HCT116 (cell line): ENCODE measurements around the gene EIF4A3. TPM values are rescaled to one million over a fixed set of nuclear protein-coding genes. Genes with fewer than 3 reads are reported as not detected.

ENCODE experiments used
- ATAC-seq: fragments of 200-7000 bp; cut with Tn5 transposase; 2 replicates; pipeline ENCODE4 v1.9.1; 2020; ENCODE audit warnings: mild to moderate bottlenecking, moderate library complexity
- BruUV-seq: library from RNA; stranded (reverse); fragments of 400-500 nt; replicated peaks from 2 replicates; lab custom pipeline; 2021; lab: Mats Ljungman, UMichigan
- CTCF ChIA-PET: fragments of 300-600 bp; sonication (Branson Sonifier 250); formaldehyde crosslinking; loops from one replicate; lab custom pipeline; 2021; ENCODE audit warnings: antibody characterized with exemption; lab: Charles Lee
- POLR2A ChIA-PET: fragments of 300-600, 350-600 bp; sonication (Branson Sonifier 250); formaldehyde crosslinking; loops from one replicate; lab custom pipeline; 2021; ENCODE audit warnings: antibody characterized with exemption; lab: Charles Lee
- RAD21 ChIA-PET, 2 experiments: fragments of 300-600 bp; sonication (Branson Sonifier 250); formaldehyde crosslinking; loops; one replicate each; lab custom pipeline; 2023; ENCODE audit warnings: low total read pairs in 2 of 2; ENCODE audit not compliant: uncharacterized antibody in 2 of 2, unreplicated experiment in 2 of 2, low non-redundant PET in 1 of 2; lab: Charles Lee
- DNase-seq: peaks from one replicate; pipeline ENCODE4 v3.0.0-alpha.2; 2010; ENCODE audit warnings: low read depth, low spot score
- H2AFZ ChIP-seq: fragments of 200-600 bp; shearing (Covaris generic), sonication (generic); 2 replicates; pipeline ENCODE4 v1.6.1; 2017; ENCODE audit warnings: low read depth, mixed run types, mixed read lengths, antibody characterized with exemption, low read length; ENCODE audit not compliant: poor library complexity, severe bottlenecking
- H3K27ac ChIP-seq: 2 replicates; pipeline ENCODE4 v1.5.1; 2012; ENCODE audit warnings: low read depth, low read length
- H3K27me3 ChIP-seq: fragments of 200-600 bp; sonication (generic); 2 replicates; pipeline ENCODE4 v1.6.1; 2016; ENCODE audit warnings: mixed run types, low read length, mixed read lengths; ENCODE audit not compliant: insufficient read depth
- H3K36me3 ChIP-seq, 2 experiments: fragments of 200-500 bp in 1 of 2; fragments of 200-600 bp in 1 of 2; sonication (Bioruptor generic) in 1 of 2; sonication (generic) in 1 of 2; 2 replicates each; pipeline versions ENCODE4 v1.5.1 to v1.6.1; 2014 to 2016; ENCODE audit warnings: low read length in 2 of 2, inconsistent platforms in 1 of 2, mixed read lengths in 1 of 2, mixed run types in 1 of 2; ENCODE audit not compliant: insufficient read depth in 2 of 2, control insufficient read depth in 1 of 2
- H3K4me1 ChIP-seq, 2 experiments: fragments of 200-600 bp in 1 of 2; sonication (generic) in 1 of 2; 2 replicates each; pipeline versions ENCODE4 v1.5.1 to v1.6.1; 2012 to 2017; ENCODE audit warnings: low read length in 2 of 2, inconsistent platforms in 1 of 2, mild to moderate bottlenecking in 1 of 2, mixed read lengths in 1 of 2, mixed run types in 1 of 2, moderate library complexity in 1 of 2; ENCODE audit not compliant: insufficient read depth in 2 of 2, control insufficient read depth in 1 of 2
- H3K4me2 ChIP-seq: fragments of 200-600 bp; sonication (generic); 2 replicates; pipeline ENCODE4 v1.6.1; 2017; ENCODE audit warnings: mixed run types, low read length, mixed read lengths
- H3K4me3 ChIP-seq, 2 experiments: fragments of 200-600 bp in 1 of 2; sonication (generic) in 1 of 2; replicated peaks in 1 of 2; 2 replicates each; pipeline ENCODE4 v1.5.1; 2011 to 2016; ENCODE audit warnings: low read length in 2 of 2, control low read depth in 1 of 2, low read depth in 1 of 2, mild to moderate bottlenecking in 1 of 2, mixed read lengths in 1 of 2, mixed run types in 1 of 2
- H3K79me2 ChIP-seq: fragments of 200-600 bp; sonication (generic); 2 replicates; pipeline ENCODE4 v1.6.1; 2017; ENCODE audit warnings: mild to moderate bottlenecking, mixed run types, low read length, moderate library complexity, mixed read lengths; ENCODE audit not compliant: insufficient read depth
- H3K9ac ChIP-seq: fragments of 200-600 bp; sonication (generic); 2 replicates; pipeline ENCODE4 v1.6.1; 2016; ENCODE audit warnings: low read length, mixed read lengths
- H3K9me2 ChIP-seq: fragments of 200-600 bp; sonication (generic), shearing (Covaris generic); 2 replicates; pipeline ENCODE4 v1.6.1; 2017; ENCODE audit warnings: mixed run types, mild to moderate bottlenecking, moderate library complexity; ENCODE audit not compliant: insufficient read depth
- H3K9me3 ChIP-seq, 2 experiments: fragments of 200-500 bp in 1 of 2; fragments of 200-600 bp in 1 of 2; sonication (Bioruptor generic) in 1 of 2; sonication (generic) in 1 of 2; 2 replicates each; pipeline ENCODE4 v1.6.1; 2014 to 2017; ENCODE audit warnings: low read length in 2 of 2, mixed read lengths in 2 of 2, inconsistent platforms in 1 of 2, low read depth in 1 of 2, mild to moderate bottlenecking in 1 of 2, mixed run types in 1 of 2, moderate library complexity in 1 of 2; ENCODE audit not compliant: control insufficient read depth in 1 of 2, insufficient read depth in 1 of 2
- H4K20me1 ChIP-seq: fragments of 200-600 bp; sonication (generic), shearing (Covaris generic); 2 replicates; pipeline ENCODE4 v1.6.1; 2017; ENCODE audit warnings: mixed run types, mild to moderate bottlenecking, moderate library complexity; ENCODE audit not compliant: insufficient read depth
- CBX3 ChIP-seq: IDR thresholded peaks from 2 replicates; pipeline ENCODE4 v1.6.1; 2012; ENCODE audit warnings: low read depth
- CEBPB ChIP-seq: IDR thresholded peaks from 2 replicates; pipeline ENCODE4 v1.6.1; 2012; ENCODE audit warnings: low read depth
- FOSL1 ChIP-seq: IDR thresholded peaks from 2 replicates; pipeline ENCODE4 v1.6.1; 2012; ENCODE audit warnings: low read depth
- JUND ChIP-seq: IDR thresholded peaks from 2 replicates; pipeline ENCODE4 v1.6.1; 2012
- POLR2A ChIP-seq: IDR thresholded peaks from 2 replicates; pipeline ENCODE4 v1.7.0; 2011; ENCODE audit warnings: borderline replicate concordance; ENCODE audit not compliant: insufficient read depth, insufficient read length; ENCODE audit errors: extremely low read depth
- POLR2AphosphoS5 ChIP-seq: IDR thresholded peaks from 2 replicates; pipeline ENCODE4 v1.6.1; 2011; ENCODE audit warnings: mild to moderate bottlenecking, low read depth, low read length, moderate library complexity
- SP1 ChIP-seq: IDR thresholded peaks from 2 replicates; pipeline ENCODE4 v1.6.1; 2012; ENCODE audit warnings: low read depth
- TCF7L2 ChIP-seq: IDR thresholded peaks from 2 replicates; pipeline ENCODE4 v1.7.0; 2011; ENCODE audit warnings: borderline replicate concordance, inconsistent platforms; ENCODE audit not compliant: insufficient read depth, insufficient read length; ENCODE audit errors: extremely low read depth
- intact Hi-C: fragments of 100-400 bp; cut with micrococcal nuclease; formaldehyde crosslinking; loops from 2 replicates; pipeline ENCODE4 v1.10.0; 2022
- total RNA-seq: library from RNA; stranded (reverse); gene quantifications from one replicate; pipeline ENCODE4 v1.2.1, GENCODE V29; 2021; ENCODE audit not compliant: unreplicated experiment
- TF ChIP-seq, protein P1 (sequence below), 3 experiments: fragments of 200-600 bp in 1 of 3; sonication (generic) in 1 of 3; IDR thresholded peaks in 2 of 3; conservative IDR thresholded peaks in 1 of 3; 2 replicates each; pipeline ENCODE4 v1.5.1; 2012 to 2017; ENCODE audit warnings: low read depth in 2 of 3, low read length in 2 of 3, antibody characterized with exemption in 1 of 3, borderline replicate concordance in 1 of 3, control low read depth in 1 of 3, mild to moderate bottlenecking in 1 of 3, mixed read lengths in 1 of 3, mixed run types in 1 of 3, moderate library complexity in 1 of 3; ENCODE audit not compliant: insufficient read depth in 1 of 3
- TF ChIP-seq, protein P2 (sequence below): IDR thresholded peaks from 2 replicates; pipeline ENCODE4 v1.6.1; 2012
- TF ChIP-seq, protein P3 (sequence below): IDR thresholded peaks from 2 replicates; pipeline ENCODE4 v1.6.1; 2011; ENCODE audit warnings: mild to moderate bottlenecking, low read length, moderate library complexity; ENCODE audit not compliant: insufficient replicate concordance; ENCODE audit errors: extremely low read depth
- TF ChIP-seq, protein P4 (sequence below): IDR thresholded peaks from 2 replicates; pipeline ENCODE4 v1.6.1; 2012
- TF ChIP-seq, protein P5 (sequence below): IDR thresholded peaks from 2 replicates; pipeline ENCODE4 v1.6.1; 2012; ENCODE audit warnings: low read depth

The EIF4A3 gene
- total RNA-seq, 1 experiment from 2014 or later: 248 TPM

DNA sequence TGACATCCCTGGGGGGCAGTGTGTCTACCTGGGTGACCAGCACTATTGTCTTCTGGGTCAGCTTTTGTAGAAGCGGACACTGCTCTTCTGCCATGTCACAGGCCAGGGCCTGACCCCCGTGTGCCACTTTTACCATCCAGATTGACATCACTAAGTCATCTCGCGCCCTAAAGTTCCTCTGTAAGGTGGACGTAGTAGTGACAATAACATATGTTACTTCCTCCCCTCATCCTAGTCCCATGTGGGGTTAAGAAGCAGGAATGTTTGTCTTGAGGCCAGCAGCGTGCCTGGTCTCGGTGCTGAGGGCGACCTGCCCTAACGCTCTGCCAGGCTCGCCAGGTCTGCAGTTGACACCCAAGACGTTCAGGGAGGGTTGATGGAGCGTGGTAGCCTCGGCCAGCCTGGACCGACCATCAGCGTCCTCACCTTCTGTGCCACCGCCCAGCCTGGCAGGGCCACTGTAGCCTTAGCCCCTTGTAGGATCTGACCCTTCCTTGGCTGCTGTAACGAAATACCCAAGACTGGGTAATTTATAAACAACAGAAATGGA lies 24.8 kb downstream of the EIF4A3 start:
- Histone ChIP-seq H3K27ac (no peak overlapping the region), H3K36me3 (no peaks in the 10 kb centered on the region; a peak in 1 of 4 replicates), H3K79me2 (no peaks in the 10 kb centered on the region), H3K4me2 (no peak overlapping the region), H3K4me1 (peaks cover 0 to 13% of the 10 kb centered on the region in 2 experiments; a peak in 1 of 4 replicates), H3K9me3 (no peaks in the 10 kb centered on the region), H3K27me3 (no peaks in the 10 kb centered on the region), H3K9me2 (no peaks in the 10 kb centered on the region), H3K9ac (no peak overlapping the region), H3K4me3 (no peak overlapping the region), H2AFZ (no peak overlapping the region), H4K20me1 (no peaks in the 10 kb centered on the region)
- TF ChIP-seq, protein P1, sequence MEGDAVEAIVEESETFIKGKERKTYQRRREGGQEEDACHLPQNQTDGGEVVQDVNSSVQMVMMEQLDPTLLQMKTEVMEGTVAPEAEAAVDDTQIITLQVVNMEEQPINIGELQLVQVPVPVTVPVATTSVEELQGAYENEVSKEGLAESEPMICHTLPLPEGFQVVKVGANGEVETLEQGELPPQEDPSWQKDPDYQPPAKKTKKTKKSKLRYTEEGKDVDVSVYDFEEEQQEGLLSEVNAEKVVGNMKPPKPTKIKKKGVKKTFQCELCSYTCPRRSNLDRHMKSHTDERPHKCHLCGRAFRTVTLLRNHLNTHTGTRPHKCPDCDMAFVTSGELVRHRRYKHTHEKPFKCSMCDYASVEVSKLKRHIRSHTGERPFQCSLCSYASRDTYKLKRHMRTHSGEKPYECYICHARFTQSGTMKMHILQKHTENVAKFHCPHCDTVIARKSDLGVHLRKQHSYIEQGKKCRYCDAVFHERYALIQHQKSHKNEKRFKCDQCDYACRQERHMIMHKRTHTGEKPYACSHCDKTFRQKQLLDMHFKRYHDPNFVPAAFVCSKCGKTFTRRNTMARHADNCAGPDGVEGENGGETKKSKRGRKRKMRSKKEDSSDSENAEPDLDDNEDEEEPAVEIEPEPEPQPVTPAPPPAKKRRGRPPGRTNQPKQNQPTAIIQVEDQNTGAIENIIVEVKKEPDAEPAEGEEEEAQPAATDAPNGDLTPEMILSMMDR (IDR thresholded peaks at IDR 0.05 in 2 of 3, conservative IDR thresholded peaks at IDR 0.05 in 1 of 3; ENCODE audit: borderline replicate concordance in 1 of 3, insufficient read depth in 1 of 3, low read depth in 2 of 3, low read length in 2 of 3): no peak
- TF ChIP-seq FOSL1 (no peak), TCF7L2 (no peak), POLR2A (no peak), CEBPB (no peak), POLR2AphosphoS5 (no peak), SP1 (no peak), CBX3 (no peak), JUND (no peak)
- TF ChIP-seq, protein P2, sequence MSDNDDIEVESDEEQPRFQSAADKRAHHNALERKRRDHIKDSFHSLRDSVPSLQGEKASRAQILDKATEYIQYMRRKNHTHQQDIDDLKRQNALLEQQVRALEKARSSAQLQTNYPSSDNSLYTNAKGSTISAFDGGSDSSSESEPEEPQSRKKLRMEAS: no peak
- TF ChIP-seq, protein P3, sequence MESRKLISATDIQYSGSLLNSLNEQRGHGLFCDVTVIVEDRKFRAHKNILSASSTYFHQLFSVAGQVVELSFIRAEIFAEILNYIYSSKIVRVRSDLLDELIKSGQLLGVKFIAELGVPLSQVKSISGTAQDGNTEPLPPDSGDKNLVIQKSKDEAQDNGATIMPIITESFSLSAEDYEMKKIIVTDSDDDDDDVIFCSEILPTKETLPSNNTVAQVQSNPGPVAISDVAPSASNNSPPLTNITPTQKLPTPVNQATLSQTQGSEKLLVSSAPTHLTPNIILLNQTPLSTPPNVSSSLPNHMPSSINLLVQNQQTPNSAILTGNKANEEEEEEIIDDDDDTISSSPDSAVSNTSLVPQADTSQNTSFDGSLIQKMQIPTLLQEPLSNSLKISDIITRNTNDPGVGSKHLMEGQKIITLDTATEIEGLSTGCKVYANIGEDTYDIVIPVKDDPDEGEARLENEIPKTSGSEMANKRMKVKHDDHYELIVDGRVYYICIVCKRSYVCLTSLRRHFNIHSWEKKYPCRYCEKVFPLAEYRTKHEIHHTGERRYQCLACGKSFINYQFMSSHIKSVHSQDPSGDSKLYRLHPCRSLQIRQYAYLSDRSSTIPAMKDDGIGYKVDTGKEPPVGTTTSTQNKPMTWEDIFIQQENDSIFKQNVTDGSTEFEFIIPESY: no peak
- TF ChIP-seq, protein P4, sequence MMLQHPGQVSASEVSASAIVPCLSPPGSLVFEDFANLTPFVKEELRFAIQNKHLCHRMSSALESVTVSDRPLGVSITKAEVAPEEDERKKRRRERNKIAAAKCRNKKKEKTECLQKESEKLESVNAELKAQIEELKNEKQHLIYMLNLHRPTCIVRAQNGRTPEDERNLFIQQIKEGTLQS: no peak
- TF ChIP-seq, protein P5, sequence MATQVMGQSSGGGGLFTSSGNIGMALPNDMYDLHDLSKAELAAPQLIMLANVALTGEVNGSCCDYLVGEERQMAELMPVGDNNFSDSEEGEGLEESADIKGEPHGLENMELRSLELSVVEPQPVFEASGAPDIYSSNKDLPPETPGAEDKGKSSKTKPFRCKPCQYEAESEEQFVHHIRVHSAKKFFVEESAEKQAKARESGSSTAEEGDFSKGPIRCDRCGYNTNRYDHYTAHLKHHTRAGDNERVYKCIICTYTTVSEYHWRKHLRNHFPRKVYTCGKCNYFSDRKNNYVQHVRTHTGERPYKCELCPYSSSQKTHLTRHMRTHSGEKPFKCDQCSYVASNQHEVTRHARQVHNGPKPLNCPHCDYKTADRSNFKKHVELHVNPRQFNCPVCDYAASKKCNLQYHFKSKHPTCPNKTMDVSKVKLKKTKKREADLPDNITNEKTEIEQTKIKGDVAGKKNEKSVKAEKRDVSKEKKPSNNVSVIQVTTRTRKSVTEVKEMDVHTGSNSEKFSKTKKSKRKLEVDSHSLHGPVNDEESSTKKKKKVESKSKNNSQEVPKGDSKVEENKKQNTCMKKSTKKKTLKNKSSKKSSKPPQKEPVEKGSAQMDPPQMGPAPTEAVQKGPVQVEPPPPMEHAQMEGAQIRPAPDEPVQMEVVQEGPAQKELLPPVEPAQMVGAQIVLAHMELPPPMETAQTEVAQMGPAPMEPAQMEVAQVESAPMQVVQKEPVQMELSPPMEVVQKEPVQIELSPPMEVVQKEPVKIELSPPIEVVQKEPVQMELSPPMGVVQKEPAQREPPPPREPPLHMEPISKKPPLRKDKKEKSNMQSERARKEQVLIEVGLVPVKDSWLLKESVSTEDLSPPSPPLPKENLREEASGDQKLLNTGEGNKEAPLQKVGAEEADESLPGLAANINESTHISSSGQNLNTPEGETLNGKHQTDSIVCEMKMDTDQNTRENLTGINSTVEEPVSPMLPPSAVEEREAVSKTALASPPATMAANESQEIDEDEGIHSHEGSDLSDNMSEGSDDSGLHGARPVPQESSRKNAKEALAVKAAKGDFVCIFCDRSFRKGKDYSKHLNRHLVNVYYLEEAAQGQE: no peak
- POLR2A ChIA-PET: no interaction called here
- ATAC-seq (no peak), DNase-seq (no peak)
- intact Hi-C loops: no loop called here
- CTCF ChIA-PET: interaction anchor here (0.7 to 1.2 kb wide), 2 partner anchors 21 to 382 kb away, joined by 3 to 6 read pairs; partner anchors contain the start of gene GAA
- RAD21 ChIA-PET: interaction anchor here in 1 of 2 experiments (0.7 kb wide), 1 partner anchor 21 kb away, joined by 3 read pairs; the partner anchor contains the start of gene GAA
- BruUV-seq: no TSS peak
